DMS79 treated with DMSO at 0.1 percent for 48 hours (cell line): Measurements from ENCODE around the gene CFAP53.
"Not testable (repeated sequence)": the region's sequence is repeated elsewhere in the genome, so short reads cannot be mapped to it uniquely, and the experiment has no call there.

ENCODE experiments used
- DNase-seq: peaks from one replicate; lab custom pipeline; 2025; lab: John Stamatoyannopoulos, UW

Gene CFAP53, protein sequence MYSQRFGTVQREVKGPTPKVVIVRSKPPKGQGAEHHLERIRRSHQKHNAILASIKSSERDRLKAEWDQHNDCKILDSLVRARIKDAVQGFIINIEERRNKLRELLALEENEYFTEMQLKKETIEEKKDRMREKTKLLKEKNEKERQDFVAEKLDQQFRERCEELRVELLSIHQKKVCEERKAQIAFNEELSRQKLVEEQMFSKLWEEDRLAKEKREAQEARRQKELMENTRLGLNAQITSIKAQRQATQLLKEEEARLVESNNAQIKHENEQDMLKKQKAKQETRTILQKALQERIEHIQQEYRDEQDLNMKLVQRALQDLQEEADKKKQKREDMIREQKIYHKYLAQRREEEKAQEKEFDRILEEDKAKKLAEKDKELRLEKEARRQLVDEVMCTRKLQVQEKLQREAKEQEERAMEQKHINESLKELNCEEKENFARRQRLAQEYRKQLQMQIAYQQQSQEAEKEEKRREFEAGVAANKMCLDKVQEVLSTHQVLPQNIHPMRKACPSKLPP

DNA sequence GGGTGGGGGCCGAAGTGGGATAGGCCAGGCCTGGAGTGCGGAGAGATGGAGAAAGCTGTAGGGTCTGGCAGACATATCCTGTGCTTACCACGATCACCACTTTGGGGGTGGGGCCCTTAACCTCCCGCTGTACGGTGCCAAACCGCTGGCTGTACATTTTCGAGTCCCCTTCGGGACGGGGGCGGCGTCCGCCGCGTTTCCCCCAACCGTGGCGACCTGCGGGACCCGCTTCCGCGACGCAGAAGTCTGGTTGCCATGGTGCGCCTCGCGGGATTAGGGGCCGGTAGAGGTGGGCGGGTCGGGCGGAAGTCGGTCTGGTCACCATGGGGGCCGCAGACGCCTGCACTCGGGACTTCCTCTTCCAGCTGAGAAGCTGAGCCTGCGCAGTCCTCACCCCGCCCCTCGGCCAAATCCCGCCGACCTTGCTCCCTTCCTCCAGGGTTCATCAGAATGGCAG lies at the start of gene CFAP53:
TSS of gene CFAP53 (minus strand) at position 248 of the 457 bp plus-strand sequence. CDS start at position 157, 91 bp downstream.
- DNase-seq: peak; percentile 68

DNA sequence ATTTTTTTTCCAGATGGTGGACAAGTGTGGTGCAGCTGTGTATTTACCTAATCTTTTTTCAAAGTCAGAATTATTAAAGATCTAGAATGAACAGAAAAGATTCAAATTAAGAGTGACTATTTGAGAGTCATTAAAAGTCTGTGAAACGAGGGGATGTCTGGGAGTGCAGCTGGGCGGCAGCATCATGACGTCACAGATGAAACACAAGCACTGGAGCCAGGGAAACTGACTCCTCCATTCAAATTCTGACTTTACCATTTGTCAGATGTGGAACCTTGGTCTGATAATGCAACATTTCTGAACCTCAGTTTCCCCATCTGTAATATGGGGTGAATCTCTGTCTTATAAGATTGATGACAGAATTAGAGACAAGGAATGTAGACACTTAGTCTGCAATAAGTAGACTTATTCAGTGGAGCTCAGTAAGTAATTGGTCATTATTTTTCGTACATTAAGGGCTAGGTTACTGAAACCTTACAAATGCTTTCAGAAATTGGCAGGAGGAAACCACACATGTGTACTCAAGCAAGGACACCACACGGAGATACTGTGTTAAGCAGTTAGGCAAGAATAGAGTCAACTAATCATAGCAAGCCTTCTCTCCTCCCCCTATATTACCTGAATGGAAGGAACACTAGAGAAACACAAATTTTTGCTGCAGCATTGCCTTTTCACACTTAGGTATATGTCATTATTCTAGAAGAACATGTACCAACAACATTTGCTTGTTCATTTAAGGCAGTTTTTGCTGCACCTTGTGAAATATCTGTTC lies 49.0 kb upstream of the CFAP53 start:
- no peak for DNase-seq

DNA sequence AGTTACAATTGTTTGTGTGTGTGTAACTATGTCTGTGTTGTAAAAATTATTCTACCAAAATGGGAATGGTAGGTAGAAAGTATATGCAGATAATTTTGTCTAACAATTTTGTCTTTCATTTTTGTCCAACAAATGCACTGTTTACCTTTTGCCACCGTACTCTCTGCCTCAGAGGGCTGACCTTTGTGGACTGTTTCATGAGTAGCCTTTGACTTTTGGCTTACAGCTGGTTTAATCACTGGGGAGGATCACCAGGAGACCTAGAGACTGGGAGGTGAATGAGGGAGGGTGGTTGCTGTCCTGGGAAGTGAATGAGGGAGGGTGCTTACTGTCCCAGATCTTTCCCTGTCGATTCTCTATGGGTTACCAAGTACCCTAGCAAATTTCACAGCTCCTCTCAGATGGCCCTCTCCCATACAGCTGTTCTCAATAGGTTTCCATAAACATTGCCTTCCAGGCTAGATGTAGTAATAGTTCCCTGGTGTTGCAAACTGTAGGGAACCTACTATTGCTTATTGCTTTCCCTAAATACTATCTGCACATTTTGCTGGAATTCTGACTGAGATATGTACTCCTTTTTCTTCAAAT lies 47.7 kb upstream of the CFAP53 start:
- no peak for DNase-seq

GRCh38 chr18:50313031-50313607 lies 46.8 kb upstream of the CFAP53 start:
- no peak for DNase-seq

DNA sequence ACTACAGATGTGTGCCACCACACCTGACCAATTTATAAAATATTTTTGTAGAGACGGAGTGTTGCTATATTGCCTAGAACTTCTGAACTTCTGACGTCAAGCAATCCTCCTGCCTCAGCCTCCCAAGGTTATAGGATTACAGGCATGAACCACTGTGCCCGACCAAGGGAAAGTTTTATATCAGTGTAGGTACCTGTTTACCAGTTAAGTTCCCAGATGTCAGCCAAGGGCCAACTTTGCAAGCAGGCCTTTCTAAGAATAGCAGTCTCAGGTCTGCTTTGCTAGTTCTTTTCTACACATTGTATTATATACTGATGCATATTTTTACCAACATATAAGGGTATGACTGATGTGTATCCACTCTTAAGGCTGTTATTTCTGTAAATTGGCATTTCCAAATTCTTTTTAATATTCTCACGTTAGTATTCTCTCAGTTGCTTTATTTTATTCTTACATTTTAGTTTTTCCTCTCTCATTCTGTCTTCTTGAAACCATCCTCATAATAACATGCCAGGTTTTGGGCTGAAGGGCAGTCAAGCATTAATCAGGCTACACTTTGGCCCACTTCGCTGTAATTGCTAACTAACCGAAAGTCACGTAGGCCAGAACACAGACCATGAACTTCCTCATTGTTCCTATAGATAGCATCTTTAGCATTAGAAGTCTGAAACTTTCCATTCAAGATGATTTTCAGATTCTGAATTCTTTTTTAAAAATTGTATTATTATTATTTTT lies 46.2 kb upstream of the CFAP53 start:
- no peak for DNase-seq

- no peak for DNase-seq
Measured at GRCh38 chr18:50311650-50312049, 45.4 kb upstream of the CFAP53 start.

- no peak for DNase-seq
Measured at GRCh38 chr18:50310080-50310479, 43.8 kb upstream of the CFAP53 start.

DNA sequence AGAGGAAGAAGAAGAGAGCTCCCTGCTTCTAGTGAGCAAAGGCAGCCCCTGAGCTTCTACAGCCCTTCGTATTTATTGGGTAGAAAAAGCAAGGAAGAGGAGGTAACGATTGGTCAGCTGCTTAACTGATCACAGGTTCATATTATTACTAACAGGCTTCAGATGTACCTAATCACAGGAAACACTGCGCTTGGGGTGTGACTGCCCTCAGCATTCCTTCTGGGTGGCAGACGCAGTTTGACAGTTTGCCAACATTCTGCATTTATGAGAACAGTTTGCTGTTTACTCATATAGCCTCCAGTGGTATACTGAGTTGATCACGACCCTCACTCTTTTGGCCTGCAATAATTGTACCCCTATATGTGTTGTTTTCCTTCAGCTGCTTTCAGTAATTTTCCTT lies 42.6 kb upstream of the CFAP53 start:
- not testable (repeated sequence) for DNase-seq

- DNase-seq: peak; percentile 45
Measured at GRCh38 chr18:50307738-50308470, 41.6 kb upstream of the CFAP53 start.

DNA sequence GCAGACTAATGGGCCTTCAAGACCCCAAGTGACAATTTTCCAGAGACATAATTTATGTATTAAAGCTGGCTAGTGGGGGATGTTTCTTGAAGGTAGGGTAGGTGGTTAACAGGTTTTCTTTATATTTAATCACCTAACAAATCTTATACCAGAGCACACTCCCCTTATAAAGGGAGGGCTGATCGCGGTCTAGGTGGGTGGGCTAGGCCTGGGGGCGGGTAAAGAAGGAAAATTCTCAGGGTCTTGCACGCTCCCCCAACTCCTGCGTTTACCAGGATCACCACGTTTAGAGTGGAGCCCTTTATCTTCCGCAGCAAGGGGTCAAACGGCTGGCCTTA lies 41.1 kb upstream of the CFAP53 start:
- DNase-seq: no peak

- no peak for DNase-seq
Measured at GRCh38 chr18:50306944-50307343, 40.6 kb upstream of the CFAP53 start.

DNA sequence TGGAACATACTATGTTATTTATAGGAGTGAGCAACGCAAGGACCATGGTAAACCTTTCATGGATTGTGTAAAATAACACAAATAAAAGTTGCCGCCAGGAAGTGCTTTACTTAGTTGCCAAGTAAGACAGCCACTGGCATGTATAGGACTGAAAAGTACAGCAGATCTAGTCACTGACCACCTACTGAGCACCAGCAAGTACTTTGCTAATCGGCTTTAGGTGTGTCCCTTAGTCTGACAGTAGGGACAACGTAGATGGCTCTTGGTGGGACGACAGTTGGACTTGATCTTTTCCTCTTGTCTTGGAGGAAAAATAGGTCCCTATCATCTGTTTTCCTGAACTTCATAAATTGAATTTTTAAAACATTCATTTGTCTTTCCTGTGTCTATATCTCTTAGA lies 34.8 kb upstream of the CFAP53 start:
- no peak for DNase-seq

DNA sequence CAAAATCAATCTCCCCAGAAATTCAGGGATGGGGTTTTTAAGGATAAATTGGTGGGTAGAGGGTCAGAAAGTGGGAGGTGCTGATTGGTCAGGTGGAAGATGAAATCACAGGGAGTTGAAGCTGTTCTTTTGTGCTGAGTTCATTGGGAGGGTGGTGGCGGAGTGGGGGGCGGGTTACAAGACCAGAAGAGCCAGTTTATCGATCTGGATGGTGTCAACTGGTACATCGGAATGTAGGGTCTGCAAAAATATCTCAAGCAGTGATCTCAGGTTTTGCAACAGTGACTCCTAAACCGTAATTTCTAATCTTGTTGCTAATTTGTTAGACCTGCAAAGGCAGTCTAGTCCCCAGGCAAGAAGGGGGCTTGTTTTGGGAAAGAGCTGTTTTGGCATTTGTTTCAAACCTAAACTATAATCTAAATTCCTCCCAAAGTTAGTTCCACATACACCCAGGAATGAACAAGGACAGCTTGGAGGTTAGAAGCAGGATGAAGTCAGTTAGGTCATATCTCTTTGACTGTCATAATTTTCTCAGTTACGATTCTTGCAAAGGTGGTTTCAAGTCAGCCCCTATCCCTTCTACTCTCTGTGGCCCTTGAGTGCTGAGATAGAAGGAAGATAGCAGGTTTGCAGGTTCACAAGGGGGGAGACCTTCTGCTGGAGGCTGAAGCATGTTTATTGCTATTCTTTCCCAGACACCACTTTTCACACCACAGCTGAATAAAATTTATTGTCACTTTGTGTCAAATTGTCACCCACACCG lies 33.5 kb upstream of the CFAP53 start:
- DNase-seq: no peak

DNA sequence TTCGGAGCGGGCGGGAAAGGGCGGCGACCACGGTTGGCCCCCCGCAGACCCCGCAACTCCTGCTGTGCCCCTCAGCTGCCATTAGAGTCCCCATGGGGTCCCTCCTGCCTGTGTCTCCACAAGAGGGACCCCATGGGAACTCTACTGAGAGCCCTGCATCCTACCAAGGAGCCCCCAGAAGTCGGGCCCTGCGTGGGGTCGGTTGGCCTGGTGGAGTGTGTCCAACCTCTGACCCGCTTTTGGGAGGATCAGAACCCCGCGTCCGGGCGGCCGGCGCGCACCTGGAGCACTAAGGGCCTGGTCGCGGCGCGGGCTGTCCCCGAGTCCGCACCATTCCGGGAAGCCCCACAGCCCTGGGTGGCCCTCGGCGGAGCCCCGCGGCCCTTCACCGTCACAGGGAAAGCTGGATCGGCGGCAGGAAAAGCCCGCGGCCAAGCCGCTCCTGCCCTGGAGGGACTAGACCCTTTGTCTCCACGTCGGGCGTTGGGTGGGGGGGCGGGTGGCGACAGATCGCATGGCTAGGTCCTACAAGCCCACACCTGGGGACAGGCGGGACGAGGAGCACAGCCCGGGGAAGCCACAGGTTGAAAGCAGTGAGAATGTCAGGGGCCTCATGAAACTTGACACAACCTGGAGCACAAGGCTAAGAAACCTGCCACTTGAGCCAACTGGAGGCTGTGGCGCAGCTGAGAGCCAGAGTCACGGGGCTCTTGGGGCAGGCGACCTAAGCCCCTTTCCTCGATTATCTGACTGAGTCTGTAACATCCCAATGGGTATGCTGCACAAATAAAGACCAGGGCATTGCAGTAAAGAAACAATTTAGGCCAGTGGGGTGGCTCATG lies 32.4 kb upstream of the CFAP53 start:
- no peak for DNase-seq

DNA sequence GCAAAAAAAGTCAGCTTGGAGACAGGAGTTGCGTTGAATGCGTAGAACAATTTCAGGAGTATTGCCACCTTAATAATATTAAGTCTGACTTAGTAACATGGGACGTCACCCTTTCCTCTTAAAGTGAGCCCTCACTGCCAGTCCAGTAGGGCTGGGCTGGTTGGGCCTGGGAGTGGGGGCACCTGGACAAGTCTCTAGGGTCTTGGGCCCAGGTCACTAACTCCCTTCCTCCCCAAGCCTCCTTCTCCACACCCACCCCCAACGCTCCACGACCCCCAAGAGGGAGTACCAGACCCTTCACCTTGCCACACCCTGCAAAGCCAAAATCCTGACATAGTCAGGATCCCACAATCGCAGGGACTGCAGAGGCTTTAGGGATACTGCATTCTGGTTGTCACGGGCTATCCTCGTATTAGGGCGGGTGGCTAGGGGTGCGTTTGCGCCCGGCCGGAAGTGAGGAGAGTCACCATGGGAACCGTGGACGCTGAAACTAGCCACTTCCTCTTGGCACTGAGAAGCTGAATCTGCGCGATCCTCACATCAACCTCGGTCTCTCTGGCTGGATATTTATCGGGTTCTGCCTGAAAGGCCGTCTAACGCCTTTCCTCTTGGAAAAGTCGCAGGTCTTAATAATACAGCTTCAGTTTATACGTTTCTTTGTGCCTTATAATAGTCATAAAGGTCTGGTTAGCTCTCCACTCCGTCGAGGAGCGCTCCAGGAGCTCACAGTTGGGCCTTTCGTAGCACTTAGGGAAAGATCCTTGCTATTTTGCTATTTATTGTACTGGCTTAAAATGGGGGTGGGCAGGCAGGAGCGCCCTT lies 31.5 kb upstream of the CFAP53 start:
- DNase-seq: peak; percentile 34

- no peak for DNase-seq
Measured at GRCh38 chr18:50293039-50293438, 26.7 kb upstream of the CFAP53 start.

DNA sequence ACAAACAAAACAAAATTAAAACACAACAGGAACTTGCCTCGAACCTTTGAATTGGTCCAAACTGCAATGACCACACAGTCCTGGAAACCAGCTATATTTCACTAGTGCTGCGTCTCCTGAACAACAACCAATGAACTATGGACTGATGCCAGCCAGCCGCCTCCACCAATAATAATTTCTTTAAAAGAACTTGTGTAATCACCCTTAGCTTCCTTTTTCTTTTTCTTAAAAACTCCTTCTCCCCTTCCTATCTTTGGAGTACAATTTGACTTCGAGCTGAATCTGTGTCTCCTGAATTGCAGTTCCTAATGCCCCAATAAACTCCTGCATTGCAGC lies 22.8 kb upstream of the CFAP53 start:
- no peak for DNase-seq

GRCh38 chr18:50288348-50289107 lies 22.2 kb upstream of the CFAP53 start:
- DNase-seq: not testable (repeated sequence)
